HG03378 (cell line): ENCODE measurements around the gene TNS1.
"Not testable (repeated sequence)": the region's sequence is repeated elsewhere in the genome, so short reads cannot be mapped to it uniquely, and the experiment has no call there.

Experiments
- ATAC-seq: cut with Tn5 transposase; IDR thresholded peaks from one replicate; pipeline ENCODE4 v1.9.1; 2021; ENCODE audit warnings: mild to moderate bottlenecking, moderate library complexity; ENCODE audit not compliant: unreplicated experiment

TNS1 gene

GRCh38 chr2:217821536-217822147, 181.2 kb downstream of the TNS1 start:
- ATAC-seq, result no peak

DNA sequence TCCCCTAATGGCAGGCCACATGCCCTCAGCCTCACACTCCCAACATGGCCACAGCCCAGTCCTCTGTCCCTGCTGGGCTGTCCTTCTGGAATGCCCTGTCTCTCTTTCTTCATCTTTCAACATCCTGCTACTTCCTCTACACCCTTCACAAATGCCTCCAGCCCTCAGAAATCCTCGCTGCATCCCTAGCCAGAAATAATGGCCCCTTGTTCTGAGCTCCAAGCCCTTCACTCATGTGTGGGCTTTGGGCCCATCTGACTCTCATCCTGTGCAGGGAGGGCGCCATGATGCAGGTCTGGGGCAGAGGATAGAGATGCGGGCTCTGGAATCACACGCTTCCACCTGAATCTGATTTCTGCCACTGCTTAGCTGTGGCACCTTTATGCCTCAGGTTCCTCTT, 181.9 kb downstream of the TNS1 start:
- ATAC-seq, result no peak

GRCh38 chr2:217820091-217820819, 182.5 kb downstream of the TNS1 start:
- no peak for ATAC-seq

GRCh38 chr2:217818293-217818850, 184.4 kb downstream of the TNS1 start:
- ATAC-seq, result no peak

DNA sequence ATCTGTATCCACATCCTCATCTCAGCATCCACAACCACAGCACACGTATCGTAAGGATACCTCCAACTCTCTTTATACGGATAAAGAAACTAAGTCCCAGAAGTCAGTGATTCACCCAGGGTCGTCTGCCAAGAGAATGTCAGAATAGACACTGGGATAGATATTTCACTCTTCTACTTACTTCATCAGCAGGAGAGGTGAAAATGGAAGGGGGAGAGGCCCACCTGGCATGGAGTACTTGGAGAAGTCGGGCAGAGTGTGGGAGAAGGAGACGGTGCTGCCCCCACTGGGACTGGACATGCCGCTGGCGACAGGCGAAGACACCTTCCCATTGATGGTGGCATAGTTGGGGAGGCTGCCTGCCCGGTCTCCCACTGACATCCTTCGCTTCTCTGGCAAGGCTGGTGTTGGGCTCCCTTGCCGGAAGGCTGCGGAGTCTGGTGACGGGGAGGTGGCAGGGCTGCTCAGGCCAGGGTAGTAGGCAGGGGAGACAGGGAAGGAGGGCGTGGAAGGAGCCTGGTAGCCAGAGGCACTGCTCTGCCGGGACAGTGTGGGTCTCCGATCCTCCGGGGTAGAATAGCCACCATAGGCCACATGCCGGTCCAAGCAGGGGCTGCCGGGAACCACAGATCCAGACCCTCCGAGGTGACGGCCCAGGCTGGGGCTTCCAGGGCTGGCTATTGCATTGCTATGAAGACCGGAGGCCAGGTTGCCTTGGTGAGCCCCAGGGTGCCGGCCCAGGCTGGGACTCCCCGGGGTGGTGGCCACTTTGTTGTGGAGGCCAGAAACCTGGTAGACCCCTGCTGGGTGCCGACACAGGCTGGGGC, 185.1 kb downstream of the TNS1 start:
- ATAC-seq, result no peak

GRCh38 chr2:217816396-217816869, 186.4 kb downstream of the TNS1 start:
- ATAC-seq, result no peak

DNA sequence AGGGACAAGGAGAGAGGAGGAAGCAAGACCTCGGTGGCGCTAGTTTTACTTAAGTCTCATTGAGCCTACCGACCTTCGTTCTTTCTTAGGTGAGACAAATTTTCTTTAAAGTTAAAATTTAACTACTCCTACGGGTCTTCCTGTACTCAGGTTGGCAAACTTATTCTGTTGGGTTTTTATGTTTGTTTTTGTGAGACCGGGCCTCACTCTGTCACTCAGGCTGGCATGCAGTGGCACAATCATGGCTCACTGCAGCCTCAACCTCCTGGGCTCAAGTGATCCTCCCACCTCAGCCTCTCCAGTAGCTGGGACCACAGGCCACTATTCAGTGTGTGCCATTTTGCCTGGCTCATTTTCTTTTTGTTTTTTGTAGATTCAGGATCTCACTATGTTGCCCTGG, 189.0 kb downstream of the TNS1 start:
- no peak for ATAC-seq

- ATAC-seq, result no peak
Measured at GRCh38 chr2:217812170-217812569, 190.6 kb downstream of the TNS1 start.

DNA sequence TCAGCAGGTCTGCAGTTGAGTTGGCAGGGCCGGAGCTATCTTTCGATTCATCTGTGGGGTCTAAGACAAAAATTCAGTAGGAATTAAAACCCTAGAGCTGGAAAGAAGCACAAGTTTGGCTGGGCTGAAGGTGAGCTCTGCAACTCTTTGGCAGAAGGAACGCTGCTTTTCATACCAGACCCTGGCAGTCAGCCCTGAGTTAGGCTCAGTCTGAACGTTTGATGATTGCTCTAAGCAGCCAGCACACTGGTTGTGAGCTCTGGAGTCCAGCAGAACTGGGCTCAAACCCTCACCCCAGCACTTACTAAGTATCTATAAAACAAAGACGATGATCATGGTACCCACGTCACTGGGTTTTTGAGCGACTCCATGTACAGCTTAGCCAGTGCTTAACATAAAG, 192.5 kb downstream of the TNS1 start:
- ATAC-seq, result no peak

- ATAC-seq, result no peak
Measured at GRCh38 chr2:217809736-217810135, 193.1 kb downstream of the TNS1 start.

- ATAC-seq, result not testable (repeated sequence)
Measured at GRCh38 chr2:217808967-217809366, 193.8 kb downstream of the TNS1 start.

DNA sequence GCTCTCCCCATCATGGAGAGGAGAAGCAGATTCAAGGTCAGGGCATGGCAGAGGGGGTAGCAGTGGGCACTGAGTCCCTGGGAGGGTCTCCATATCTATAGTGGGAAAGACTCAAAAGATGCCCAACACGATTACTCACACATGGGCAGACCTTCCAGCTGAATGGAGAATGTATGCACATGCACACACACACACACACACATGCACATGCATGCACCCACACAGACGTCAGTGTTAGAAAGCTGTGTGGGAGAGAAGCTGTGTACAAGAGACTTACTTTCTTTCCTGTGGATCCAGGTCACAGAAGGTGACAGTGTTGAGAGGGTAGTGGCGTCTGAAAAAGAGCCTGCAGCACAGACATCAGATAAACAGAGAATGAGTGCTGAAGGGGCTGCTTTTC, 194.5 kb downstream of the TNS1 start:
- no peak for ATAC-seq

GRCh38 chr2:217807753-217808152, 195.0 kb downstream of the TNS1 start:
- ATAC-seq, result no peak

GRCh38 chr2:217807025-217807424, 195.8 kb downstream of the TNS1 start:
- ATAC-seq, result no peak

DNA sequence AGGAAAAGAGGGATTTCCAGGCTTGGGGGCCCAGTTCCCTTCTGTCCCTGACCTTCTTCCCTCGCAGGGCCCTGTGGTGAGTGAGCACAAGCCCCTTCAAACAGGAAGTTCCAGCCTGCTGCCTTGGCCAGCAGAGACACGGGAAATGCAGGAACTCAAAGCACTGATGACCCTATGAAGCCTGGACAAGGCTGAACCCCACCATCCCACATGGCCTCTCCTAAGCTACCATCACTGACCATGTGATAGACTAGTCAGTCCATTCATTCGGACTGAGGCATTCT, 196.4 kb downstream of the TNS1 start:
- no peak for ATAC-seq

DNA sequence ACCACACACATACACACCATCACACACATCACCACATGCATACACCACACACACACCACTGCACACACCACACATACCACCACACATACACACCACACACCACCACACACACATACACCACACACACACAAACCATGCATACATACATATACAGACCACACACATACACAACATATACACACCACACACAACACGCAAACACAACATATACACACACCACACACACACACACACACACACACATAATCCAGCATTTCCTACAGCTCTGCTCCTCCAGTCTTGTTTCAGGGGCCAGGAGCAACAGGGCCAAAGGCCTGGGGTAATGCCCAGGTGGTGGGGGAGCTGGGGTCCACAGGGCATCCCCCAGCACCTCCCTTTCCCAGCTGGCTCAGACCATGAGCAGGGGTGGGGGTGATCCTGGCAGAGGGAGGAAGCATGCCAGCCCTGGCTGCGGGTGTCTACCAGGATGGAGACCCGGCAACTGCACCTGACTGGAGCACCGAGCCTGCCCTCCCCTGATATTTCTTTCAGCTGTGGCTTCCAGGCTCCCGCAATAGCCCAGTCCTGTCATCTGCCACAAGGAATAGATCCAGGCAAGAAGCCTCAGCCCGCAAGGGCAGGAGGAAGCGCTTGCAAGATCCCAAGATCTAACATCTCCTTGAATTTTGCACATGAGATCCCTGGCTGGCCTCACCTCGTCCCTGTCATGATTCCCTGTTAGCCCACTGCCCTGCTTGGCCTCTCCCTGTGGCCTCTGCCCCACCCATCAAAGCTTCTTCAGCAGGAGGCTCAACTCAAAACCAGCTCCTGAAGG, 196.9 kb downstream of the TNS1 start:
- ATAC-seq, result no peak

GRCh38 chr2:217804791-217805667, 197.8 kb downstream of the TNS1 start:
- no peak for ATAC-seq

DNA sequence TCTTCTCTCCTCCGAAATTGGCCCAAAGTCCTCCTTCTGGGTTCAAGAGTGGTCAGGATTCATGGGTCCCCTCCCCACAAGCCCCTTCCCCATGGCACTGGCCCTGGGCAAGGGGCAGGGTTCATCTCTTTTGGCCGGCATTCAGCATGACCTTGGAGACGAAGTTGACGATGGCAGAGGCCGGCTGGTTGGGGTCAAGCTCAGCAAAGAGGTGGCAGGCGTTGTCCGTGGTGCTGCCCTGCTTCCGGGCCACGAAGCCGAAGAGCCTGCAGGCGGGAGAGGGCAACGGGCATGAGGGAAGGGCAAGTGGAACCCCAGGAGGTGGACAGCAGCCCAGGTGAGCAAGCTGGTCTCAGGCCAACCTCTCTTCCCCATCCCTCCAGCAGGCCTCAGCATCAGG, 198.5 kb downstream of the TNS1 start:
- no peak for ATAC-seq

GRCh38 chr2:217803653-217803960, 199.2 kb downstream of the TNS1 start:
- ATAC-seq, result no peak
